PC-3 (cell line): Measurements from ENCODE around the gene SYNGR2. TPM values are rescaled to one million over a fixed set of nuclear protein-coding genes. Genes with fewer than 3 reads are reported as not detected.
A peak's percentile ranks its signal among the peaks of the same experiment; 100 is the strongest.

Experiments used
- ATAC-seq: fragments of 200-7000 bp; cut with Tn5 transposase; 2 replicates; pipeline ENCODE4 v1.9.1; 2020; ENCODE audit warnings: mild to moderate bottlenecking, moderate library complexity
- BruUV-seq: library from RNA; stranded (reverse); fragments of 400-500 nt; replicated peaks from 2 replicates; lab custom pipeline; 2021; lab: Mats Ljungman, UMichigan
- CTCF ChIA-PET: fragments of 300-600 bp; sonication (Branson Sonifier 250); formaldehyde crosslinking; loops from one replicate; lab custom pipeline; 2022; ENCODE audit warnings: antibody characterized with exemption; lab: Charles Lee
- POLR2A ChIA-PET: fragments of 300-600 bp; sonication (Branson Sonifier 250); formaldehyde crosslinking; loops from one replicate; lab custom pipeline; 2022; ENCODE audit warnings: antibody characterized with exemption; ENCODE audit not compliant: unreplicated experiment; lab: Charles Lee
- DNase-seq: peaks from one replicate; pipeline ENCODE4 v3.0.0-alpha.2; 2015
- H2AFZ ChIP-seq: fragments of 300-600 bp; sonication (generic); 2 replicates; pipeline ENCODE4 v1.6.0; 2016; ENCODE audit warnings: antibody characterized with exemption, low read length
- H3F3A ChIP-seq: fragments of 300-600 bp; sonication (generic); one replicate; pipeline ENCODE4 v1.6.0; 2017; ENCODE audit warnings: antibody characterized with exemption, low read length, control low read depth, mild to moderate bottlenecking; ENCODE audit not compliant: unreplicated experiment
- H3K27ac ChIP-seq: fragments of 300-600 bp; sonication (generic); 2 replicates; pipeline ENCODE4 v1.5.1; 2016; ENCODE audit warnings: mild to moderate bottlenecking, low read length
- H3K27me3 ChIP-seq: fragments of 300-600 bp; sonication (generic); 2 replicates; pipeline ENCODE4 v1.6.1; 2016; ENCODE audit warnings: low read length, mixed read lengths
- H3K36me3 ChIP-seq: fragments of 300-600 bp; sonication (generic); 2 replicates; pipeline ENCODE4 v1.6.1; 2016; ENCODE audit warnings: low read depth, mixed run types, low read length, mixed read lengths
- H3K4me1 ChIP-seq: fragments of 300-600 bp; sonication (generic); 2 replicates; pipeline ENCODE4 v1.5.1; 2016; ENCODE audit warnings: low read length; ENCODE audit not compliant: insufficient read depth
- H3K4me2 ChIP-seq: fragments of 300-600 bp; sonication (generic); 2 replicates; pipeline ENCODE4 v1.6.0; 2016; ENCODE audit warnings: low read length
- H3K4me3 ChIP-seq: fragments of 300-600 bp; sonication (generic); 2 replicates; pipeline ENCODE4 v1.5.1; 2016; ENCODE audit warnings: mild to moderate bottlenecking, low read length, mixed read lengths
- H3K79me2 ChIP-seq: fragments of 300-600 bp; sonication (generic); 2 replicates; pipeline ENCODE4 v1.6.1; 2017; ENCODE audit warnings: low read length, mixed read lengths
- H3K9ac ChIP-seq: fragments of 300-600 bp; sonication (generic); 2 replicates; pipeline ENCODE4 v1.6.0; 2016; ENCODE audit warnings: mild to moderate bottlenecking, low read length
- H3K9me2 ChIP-seq: fragments of 300-600 bp; sonication (generic); replicated peaks from 2 replicates; pipeline ENCODE4 v1.6.1; 2016; ENCODE audit warnings: mixed run types, low read length, mixed read lengths
- H3K9me3 ChIP-seq: fragments of 300-600 bp; sonication (generic); 2 replicates; pipeline ENCODE4 v1.6.1; 2016; ENCODE audit warnings: low read length, mixed read lengths
- H4K20me1 ChIP-seq: fragments of 300-600 bp; sonication (generic); 2 replicates; pipeline ENCODE4 v1.6.1; 2016; ENCODE audit warnings: low read length, mixed read lengths
- CTCF ChIP-seq: fragments of 300-600 bp; sonication (generic); conservative IDR thresholded peaks from 2 replicates; pipeline ENCODE4 v1.5.1; 2017; ENCODE audit warnings: antibody characterized with exemption, low read depth, mild to moderate bottlenecking, low read length
- EZH2 ChIP-seq: fragments of 300-600 bp; sonication (generic); IDR thresholded peaks from one replicate; pipeline ENCODE4 v1.6.1; 2017; ENCODE audit warnings: antibody characterized with exemption, mild to moderate bottlenecking, low read length; ENCODE audit not compliant: unreplicated experiment
- EZH2phosphoT487 ChIP-seq: fragments of 300-600 bp; sonication (generic); IDR thresholded peaks from 2 replicates; pipeline ENCODE4 v1.6.1; 2018; ENCODE audit warnings: mild to moderate bottlenecking, antibody characterized with exemption, low read length, borderline replicate concordance
- intact Hi-C: fragments of 100-400 bp; cut with micrococcal nuclease; formaldehyde crosslinking; loops from 2 replicates; pipeline ENCODE4 v1.9.0; 2023
- total RNA-seq: library from RNA; depleted of rRNA; stranded (reverse); fragments of >200 nt; gene quantifications from 2 replicates; pipeline ENCODE4 v1.2.3, GENCODE V29; 2014

The SYNGR2 gene
- total RNA-seq, 1 experiment from 2014 or later, result 213 TPM

DNA sequence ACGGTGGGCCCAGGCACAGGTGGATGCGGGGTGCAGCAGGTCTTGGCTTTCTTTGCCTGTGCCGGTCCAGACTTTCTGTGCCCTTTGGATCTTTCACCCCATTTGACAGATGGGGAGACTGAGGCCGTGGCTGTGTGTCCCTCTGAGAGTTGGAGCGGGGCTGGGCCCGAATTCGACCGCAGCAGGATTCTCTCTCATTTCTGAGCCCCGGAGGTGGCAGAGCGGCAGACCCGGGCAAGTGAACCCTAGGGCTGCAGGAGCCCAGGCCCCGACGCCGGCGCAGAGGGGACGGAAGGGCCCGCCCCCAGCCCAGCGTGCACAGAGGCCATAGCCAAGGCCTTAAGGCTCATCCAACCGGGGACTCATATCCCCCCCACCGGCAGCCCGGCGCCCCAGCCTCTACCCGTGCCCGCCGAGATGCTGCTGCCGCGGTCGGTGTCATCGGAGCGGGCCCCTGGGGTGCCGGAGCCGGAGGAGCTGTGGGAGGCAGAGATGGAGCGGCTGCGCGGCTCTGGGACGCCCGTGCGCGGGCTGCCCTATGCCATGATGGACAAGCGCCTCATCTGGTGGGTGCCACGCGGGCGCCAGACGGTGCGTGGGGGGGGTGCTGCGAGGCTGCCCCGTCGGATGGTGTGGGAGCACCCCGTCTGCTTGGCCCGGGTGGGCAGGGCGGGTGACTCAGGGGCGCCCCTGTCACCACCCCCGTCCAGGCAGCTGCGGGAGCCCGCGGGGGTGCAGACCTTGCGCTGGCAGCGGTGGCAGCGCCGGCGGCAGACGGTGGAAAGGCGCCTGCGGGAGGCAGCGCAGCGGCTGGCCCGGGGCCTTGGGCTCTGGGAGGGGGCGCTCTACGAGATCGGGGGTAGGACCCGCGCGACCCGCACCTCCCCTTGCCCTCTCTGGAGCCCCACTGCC is 37.0 kb upstream of the SYNGR2 start:
- Histone ChIP-seq H3K4me1 (peaks cover 27% of the 10 kb centered on the region), H3K9me2 (no peaks in the 10 kb centered on the region), H2AFZ (peak overlapping the region; percentile 33; the same call in 1 of the 2 replicates), H3K79me2 (peaks cover 16% of the 10 kb centered on the region), H3K36me3 (no peaks in the 10 kb centered on the region), H3K4me2 (peak overlapping the region; percentile 82), H3K4me3 (peak overlapping the region; percentile 55), H3K27ac (no peak overlapping the region), H3K9me3 (no peaks in the 10 kb centered on the region), H3K27me3 (no peaks in the 10 kb centered on the region), H3F3A (peaks cover 3% of the 10 kb centered on the region), H3K9ac (no peak overlapping the region), H4K20me1 (no peaks in the 10 kb centered on the region)
- ATAC-seq, result no peak
- no peak for DNase-seq
- BruUV-seq, result no TSS peak
- ChIA-PET CTCF (no interaction called here), POLR2A (no interaction called here)
- intact Hi-C loops, result no loop called here
- TF ChIP-seq EZH2, result no peak
- TF ChIP-seq CTCF, result no peak
- no peak for TF ChIP-seq EZH2phosphoT487

GRCh38 chr17:78132084-78132676 is 36.2 kb upstream of the SYNGR2 start:
- intact Hi-C loops, result no loop called here
- no TSS peak for BruUV-seq
- H3K4me1 ChIP-seq, result peaks cover 20% of the 10 kb centered on the region
- CTCF ChIA-PET, result no interaction called here
- H3K27ac ChIP-seq, result no peak overlapping the region
- peaks cover 3% of the 10 kb centered on the region for H3F3A ChIP-seq
- peak overlapping the region; percentile 82 for H3K4me2 ChIP-seq
- no peaks in the 10 kb centered on the region for H4K20me1 ChIP-seq
- no peaks in the 10 kb centered on the region for H3K36me3 ChIP-seq
- POLR2A ChIA-PET, result no interaction called here
- peak; percentile 5 for ATAC-seq
- H3K4me3 ChIP-seq, result peak overlapping the region; percentile 55
- peak overlapping the region; percentile 33 for H2AFZ ChIP-seq
- no peaks in the 10 kb centered on the region for H3K9me3 ChIP-seq
- no peak for TF ChIP-seq EZH2phosphoT487
- TF ChIP-seq CTCF, result no peak
- no peak for TF ChIP-seq EZH2
- no peaks in the 10 kb centered on the region for H3K9me2 ChIP-seq
- H3K9ac ChIP-seq, result peak overlapping the region; percentile 20; the same call in 1 of the 2 replicates
- DNase-seq, result peak; percentile 66
- no peaks in the 10 kb centered on the region for H3K27me3 ChIP-seq
- peaks cover 9% of the 10 kb centered on the region for H3K79me2 ChIP-seq
